AG10803 (cell line): ENCODE results near the gene ATXN7L1.

Source experiments
- DNase-seq: peaks from one replicate; pipeline ENCODE4 v3.0.0; 2010; ENCODE audit warnings: low read depth
- H3K4me3 ChIP-seq: 2 replicates; pipeline ENCODE4 v1.5.1; 2011; ENCODE audit warnings: mild to moderate bottlenecking, low read length, control low read depth
- TF ChIP-seq, protein P1 (sequence below): conservative IDR thresholded peaks from 2 replicates; pipeline ENCODE4 v1.5.1; 2011; ENCODE audit warnings: mild to moderate bottlenecking, low read length, control low read depth, inconsistent platforms

ATXN7L1 gene

DNA sequence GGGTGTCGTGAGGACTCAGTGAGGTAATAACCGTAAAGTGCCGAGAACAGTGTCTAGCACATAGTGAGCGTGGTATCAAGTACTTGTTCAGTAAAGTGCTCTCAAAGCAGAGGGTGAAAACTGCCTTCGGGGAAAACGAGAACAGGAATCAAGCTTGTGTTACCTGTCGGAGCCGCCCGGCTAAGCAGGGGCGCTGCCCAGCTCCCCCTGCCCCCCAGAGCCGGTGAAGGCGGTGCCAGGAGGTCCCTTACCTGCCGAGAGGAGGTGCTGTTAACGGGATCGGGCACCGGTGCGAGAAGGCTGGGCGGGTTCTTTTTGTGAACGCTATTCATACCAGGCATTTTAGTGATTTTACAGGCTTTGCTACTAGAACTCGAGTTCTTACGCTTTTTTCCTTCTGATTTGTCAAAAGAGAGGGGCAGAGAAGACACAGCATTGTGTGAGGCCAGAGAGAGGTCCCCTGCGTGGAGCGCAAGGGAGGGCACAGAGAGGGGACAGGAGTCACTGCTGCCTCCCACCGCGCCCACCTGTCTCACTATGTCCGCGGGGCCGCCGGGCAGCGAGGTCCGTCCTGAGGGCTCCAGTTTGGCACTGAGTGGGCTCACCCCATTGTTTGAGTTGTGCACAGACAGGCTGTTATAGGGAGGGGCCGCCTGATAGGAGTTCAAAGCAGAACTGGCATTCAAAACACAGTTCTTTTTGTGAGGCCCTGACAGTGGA lies 262.6 kb downstream of the ATXN7L1 start:
- no peak overlapping the region for H3K4me3 ChIP-seq
- DNase-seq: no peak
- TF ChIP-seq, protein P1, sequence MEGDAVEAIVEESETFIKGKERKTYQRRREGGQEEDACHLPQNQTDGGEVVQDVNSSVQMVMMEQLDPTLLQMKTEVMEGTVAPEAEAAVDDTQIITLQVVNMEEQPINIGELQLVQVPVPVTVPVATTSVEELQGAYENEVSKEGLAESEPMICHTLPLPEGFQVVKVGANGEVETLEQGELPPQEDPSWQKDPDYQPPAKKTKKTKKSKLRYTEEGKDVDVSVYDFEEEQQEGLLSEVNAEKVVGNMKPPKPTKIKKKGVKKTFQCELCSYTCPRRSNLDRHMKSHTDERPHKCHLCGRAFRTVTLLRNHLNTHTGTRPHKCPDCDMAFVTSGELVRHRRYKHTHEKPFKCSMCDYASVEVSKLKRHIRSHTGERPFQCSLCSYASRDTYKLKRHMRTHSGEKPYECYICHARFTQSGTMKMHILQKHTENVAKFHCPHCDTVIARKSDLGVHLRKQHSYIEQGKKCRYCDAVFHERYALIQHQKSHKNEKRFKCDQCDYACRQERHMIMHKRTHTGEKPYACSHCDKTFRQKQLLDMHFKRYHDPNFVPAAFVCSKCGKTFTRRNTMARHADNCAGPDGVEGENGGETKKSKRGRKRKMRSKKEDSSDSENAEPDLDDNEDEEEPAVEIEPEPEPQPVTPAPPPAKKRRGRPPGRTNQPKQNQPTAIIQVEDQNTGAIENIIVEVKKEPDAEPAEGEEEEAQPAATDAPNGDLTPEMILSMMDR: no peak

- DNase-seq: no peak
- TF ChIP-seq, protein P1: no peak
- no peak overlapping the region for H3K4me3 ChIP-seq
Measured at GRCh38 chr7:105612806-105613205, 263.6 kb downstream of the ATXN7L1 start.

GRCh38 chr7:105611856-105612775 lies 264.3 kb downstream of the ATXN7L1 start:
- H3K4me3 ChIP-seq: no peak overlapping the region
- DNase-seq: peak; percentile 12
- TF ChIP-seq, protein P1: no peak

DNA sequence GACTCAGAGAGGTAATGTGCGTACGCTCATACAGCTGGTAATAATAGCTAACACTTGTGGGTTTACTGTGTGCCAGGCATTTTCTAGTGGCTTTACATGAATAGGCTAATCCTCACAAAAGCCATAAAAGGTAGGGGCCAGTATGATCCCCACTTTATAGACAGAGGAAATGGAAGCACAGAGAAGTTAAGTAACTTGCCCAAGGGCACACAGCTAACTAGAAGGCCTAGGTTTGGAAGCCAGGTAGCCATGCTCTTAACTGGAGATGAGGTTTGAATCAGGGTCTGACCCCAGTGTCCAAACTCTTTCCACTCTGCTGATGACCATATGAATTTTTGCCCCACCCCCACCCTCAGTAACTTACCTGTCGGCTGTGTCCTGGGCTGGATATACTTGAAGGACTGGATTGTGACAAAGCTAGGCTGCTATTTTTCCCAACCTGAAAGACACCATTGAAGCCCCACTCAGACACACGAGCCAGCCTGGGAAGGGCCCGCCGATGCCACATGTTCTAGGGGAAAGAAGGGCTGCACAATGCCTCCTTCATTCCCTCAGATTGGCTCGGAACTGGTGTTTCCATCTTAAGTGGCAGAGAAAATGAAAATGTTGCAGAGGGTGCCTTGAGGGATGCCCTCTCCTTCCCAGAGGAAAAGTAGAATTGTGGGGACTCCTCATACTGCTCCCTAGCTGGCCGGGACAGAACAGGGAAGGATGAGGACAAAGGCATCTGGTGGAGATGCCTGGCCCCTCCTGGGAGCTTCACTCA lies 266.1 kb downstream of the ATXN7L1 start:
- no peak overlapping the region for H3K4me3 ChIP-seq
- DNase-seq: no peak
- TF ChIP-seq, protein P1: no peak

- H3K4me3 ChIP-seq: no peak overlapping the region
- peak; percentile 72 for DNase-seq
- TF ChIP-seq, protein P1: no peak
Measured at GRCh38 chr7:105602325-105603305, 273.8 kb downstream of the ATXN7L1 start.

DNA sequence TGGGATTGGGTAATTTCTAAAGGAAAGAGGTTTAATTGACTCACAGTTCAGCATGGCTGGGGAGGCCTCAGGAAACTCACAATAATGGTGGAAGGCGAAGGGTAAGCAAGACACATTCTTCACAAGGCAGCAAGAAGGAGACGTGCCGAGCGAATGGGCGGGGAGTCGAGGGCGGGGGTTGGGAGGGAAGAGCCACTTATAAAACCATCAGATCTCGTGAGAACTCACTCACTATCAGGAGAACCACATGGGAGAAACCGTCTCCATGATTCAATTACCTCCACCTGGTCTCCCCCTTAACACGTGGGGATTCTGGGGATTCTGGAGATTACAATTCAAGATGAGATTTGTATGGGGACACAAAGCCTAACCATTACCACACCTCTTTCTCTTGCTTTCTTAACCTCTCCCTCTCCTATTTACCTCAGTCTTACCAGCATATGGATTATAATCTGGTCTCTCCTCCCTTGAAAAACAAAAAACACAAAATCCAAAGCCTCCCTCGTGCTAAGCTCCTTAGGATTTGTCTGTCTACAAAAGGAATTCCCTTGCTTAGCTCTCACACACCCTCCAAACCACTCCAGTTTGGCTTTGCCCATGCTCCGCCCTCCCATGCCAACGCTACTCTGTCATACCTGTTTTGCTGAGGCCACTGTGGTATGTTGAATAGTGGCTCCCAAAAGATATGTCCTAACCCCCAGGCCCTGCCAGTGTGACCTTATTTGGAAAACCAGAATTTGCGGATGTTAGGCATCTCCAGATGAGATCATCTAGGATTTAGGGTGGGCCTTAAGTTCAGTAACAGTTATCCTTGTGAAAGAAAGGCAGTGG lies 275.5 kb downstream of the ATXN7L1 start:
- peak; percentile 26 for DNase-seq
- H3K4me3 ChIP-seq: no peak overlapping the region
- TF ChIP-seq, protein P1: no peak
